Hepatocyte (in vitro differentiated cells): ENCODE results near the gene PAGE4.

Source experiments
- CTCF ChIP-seq: fragments of 200-600 bp; sonication (generic); IDR thresholded peaks from 2 replicates; pipeline ENCODE4 v1.5.1; 2016; ENCODE audit warnings: antibody characterized with exemption, mild to moderate bottlenecking; ENCODE audit not compliant: poor library complexity
- EZH2 ChIP-seq: fragments of 200-600 bp; sonication (generic); IDR thresholded peaks from 2 replicates; pipeline ENCODE4 v1.6.1; 2016; ENCODE audit warnings: antibody characterized with exemption, mild to moderate bottlenecking, borderline replicate concordance
- EZH2phosphoT487 ChIP-seq: fragments of 200-600 bp; sonication (generic); IDR thresholded peaks from one replicate; pipeline ENCODE4 v1.6.1; 2018; ENCODE audit warnings: antibody characterized with exemption, mild to moderate bottlenecking, low read depth, moderate library complexity; ENCODE audit not compliant: unreplicated experiment, severe bottlenecking

GRCh38 chrX:49878834-49879655, 49.9 kb downstream of the PAGE4 start, which contains the start of gene USP27X:
- TF ChIP-seq CTCF (peak; percentile 56), EZH2phosphoT487 (no peak), EZH2 (no peak)
